Measurements from ENCODE around the gene FSTL5. TPM values are rescaled to one million over a fixed set of nuclear protein-coding genes. Genes with fewer than 3 reads are reported as not detected.

The FSTL5 gene
- total and polyA plus RNA-seq, 5 donors from 2014 or later, result not detected

GRCh38 chr4:161457906-161458305 lies 705.9 kb downstream of the FSTL5 start:
- Mint-ChIP-seq H3K4me1 (no peaks in the 10 kb centered on the region), H3K27ac (no peak overlapping the region), H3K36me3 (no peaks in the 10 kb centered on the region), H3K27me3 (no peaks in the 10 kb centered on the region), H3K4me3 (no peak overlapping the region), H3K9me3 (peaks cover 0 to 7% (median 4%) of the 10 kb centered on the region in 7 donors)
- Histone ChIP-seq H3K27ac (ENCODE audit: insufficient read depth, low read length, poor library complexity, severe bottlenecking) (no peak overlapping the region), H3K4me3 (ENCODE audit: low read depth, low read length) (no peak overlapping the region), H3K36me3 (ENCODE audit: control insufficient read depth, insufficient read depth, low read length) (no peaks in the 10 kb centered on the region), H3K4me1 (ENCODE audit: control insufficient read depth, insufficient read depth, low read length, poor library complexity, severe bottlenecking) (no peaks in the 10 kb centered on the region), H3K27me3 (ENCODE audit: control insufficient read depth, insufficient read depth, low read length) (no peaks in the 10 kb centered on the region), H3K9me3 (ENCODE audit: control insufficient read depth in 2 of 2, low read length in 2 of 2) (peaks cover 2 to 4% of the 10 kb centered on the region in 2 experiments)
- no peak for ATAC-seq (ENCODE audit: low read depth in 2 of 2)
- DNase-seq, result no peak

GRCh38 chr4:161457311-161457710 lies 706.5 kb downstream of the FSTL5 start:
- H3K36me3 Mint-ChIP-seq, result no peaks in the 10 kb centered on the region

GRCh38 chr4:161454860-161455259 lies 708.9 kb downstream of the FSTL5 start:
- no peaks in the 10 kb centered on the region for H3K27me3 ChIP-seq (ENCODE audit: control insufficient read depth, insufficient read depth, low read length)
- no peak overlapping the region for H3K27ac ChIP-seq (ENCODE audit: insufficient read depth, low read length, poor library complexity, severe bottlenecking)
- no peak overlapping the region for H3K27ac Mint-ChIP-seq
- no peak for ATAC-seq (ENCODE audit: low read depth in 2 of 2)
- peaks cover 0 to 3% (median 0%) of the 10 kb centered on the region in 7 donors for H3K9me3 Mint-ChIP-seq
- H3K27me3 Mint-ChIP-seq, result no peaks in the 10 kb centered on the region
- no peaks in the 10 kb centered on the region for H3K36me3 ChIP-seq (ENCODE audit: control insufficient read depth, insufficient read depth, low read length)
- no peaks in the 10 kb centered on the region for H3K4me1 Mint-ChIP-seq
- no peak overlapping the region for H3K4me3 ChIP-seq (ENCODE audit: low read depth, low read length)
- H3K9me3 ChIP-seq (ENCODE audit: control insufficient read depth in 2 of 2, low read length in 2 of 2), result peaks cover 0 to 11% of the 10 kb centered on the region in 2 experiments
- no peaks in the 10 kb centered on the region for H3K4me1 ChIP-seq (ENCODE audit: control insufficient read depth, insufficient read depth, low read length, poor library complexity, severe bottlenecking)
- H3K36me3 Mint-ChIP-seq, result no peaks in the 10 kb centered on the region
- no peak for DNase-seq
- H3K4me3 Mint-ChIP-seq, result no peak overlapping the region

More at GRCh38 chr4:161457311-161457710, 706.5 kb downstream of the FSTL5 start:
- Mint-ChIP-seq H3K4me3 (no peak overlapping the region), H3K4me1 (no peaks in the 10 kb centered on the region), H3K9me3 (peaks cover 0 to 5% (median 1%) of the 10 kb centered on the region in 7 donors), H3K27me3 (no peaks in the 10 kb centered on the region), H3K27ac (no peak overlapping the region)
- peaks cover 2 to 4% of the 10 kb centered on the region in 2 experiments for H3K9me3 ChIP-seq (ENCODE audit: control insufficient read depth in 2 of 2, low read length in 2 of 2)
- H3K27ac ChIP-seq (ENCODE audit: insufficient read depth, low read length, poor library complexity, severe bottlenecking), result no peak overlapping the region
- no peaks in the 10 kb centered on the region for H3K36me3 ChIP-seq (ENCODE audit: control insufficient read depth, insufficient read depth, low read length)
- no peak overlapping the region for H3K4me3 ChIP-seq (ENCODE audit: low read depth, low read length)
- DNase-seq, result no peak
- no peak for ATAC-seq (ENCODE audit: low read depth in 2 of 2)
- H3K27me3 ChIP-seq (ENCODE audit: control insufficient read depth, insufficient read depth, low read length), result no peaks in the 10 kb centered on the region
- H3K4me1 ChIP-seq (ENCODE audit: control insufficient read depth, insufficient read depth, low read length, poor library complexity, severe bottlenecking), result no peaks in the 10 kb centered on the region

- ATAC-seq (ENCODE audit: low read depth in 2 of 2) (no peak), DNase-seq (no peak)
- Histone ChIP-seq H3K27ac (ENCODE audit: insufficient read depth, low read length, poor library complexity, severe bottlenecking) (no peak overlapping the region), H3K4me3 (ENCODE audit: low read depth, low read length) (no peak overlapping the region), H3K4me1 (ENCODE audit: control insufficient read depth, insufficient read depth, low read length, poor library complexity, severe bottlenecking) (no peaks in the 10 kb centered on the region), H3K36me3 (ENCODE audit: control insufficient read depth, insufficient read depth, low read length) (no peaks in the 10 kb centered on the region), H3K9me3 (ENCODE audit: control insufficient read depth in 2 of 2, low read length in 2 of 2) (peaks cover 0 to 11% of the 10 kb centered on the region in 2 experiments), H3K27me3 (ENCODE audit: control insufficient read depth, insufficient read depth, low read length) (no peaks in the 10 kb centered on the region)
- Mint-ChIP-seq H3K9me3 (peaks cover 0 to 8% (median 4%) of the 10 kb centered on the region in 7 donors), H3K27me3 (no peaks in the 10 kb centered on the region), H3K4me3 (no peak overlapping the region), H3K27ac (no peak overlapping the region), H3K36me3 (no peaks in the 10 kb centered on the region), H3K4me1 (no peaks in the 10 kb centered on the region)
Observed at GRCh38 chr4:161448550-161449180, 715.1 kb downstream of the FSTL5 start.

GRCh38 chr4:161444626-161445025 lies 719.2 kb downstream of the FSTL5 start:
- H3K27me3 Mint-ChIP-seq, result no peaks in the 10 kb centered on the region
- no peak overlapping the region for H3K4me3 Mint-ChIP-seq
- ATAC-seq (ENCODE audit: low read depth in 2 of 2), result no peak

GRCh38 chr4:161442921-161443320 lies 720.9 kb downstream of the FSTL5 start:
- Mint-ChIP-seq H3K4me3 (no peak overlapping the region), H3K36me3 (no peaks in the 10 kb centered on the region), H3K27ac (no peak overlapping the region), H3K27me3 (no peaks in the 10 kb centered on the region), H3K4me1 (no peaks in the 10 kb centered on the region), H3K9me3 (peaks cover 0 to 14% (median 7%) of the 10 kb centered on the region in 7 donors)
- H3K4me3 ChIP-seq (ENCODE audit: low read depth, low read length), result no peak overlapping the region
- H3K27me3 ChIP-seq (ENCODE audit: control insufficient read depth, insufficient read depth, low read length), result no peaks in the 10 kb centered on the region
- no peaks in the 10 kb centered on the region for H3K36me3 ChIP-seq (ENCODE audit: control insufficient read depth, insufficient read depth, low read length)
- ATAC-seq (ENCODE audit: low read depth in 2 of 2) (no peak), DNase-seq (no peak)
- H3K27ac ChIP-seq (ENCODE audit: insufficient read depth, low read length, poor library complexity, severe bottlenecking), result no peak overlapping the region
- peaks cover 0 to 8% of the 10 kb centered on the region in 2 experiments for H3K9me3 ChIP-seq (ENCODE audit: control insufficient read depth in 2 of 2, low read length in 2 of 2)
- H3K4me1 ChIP-seq (ENCODE audit: control insufficient read depth, insufficient read depth, low read length, poor library complexity, severe bottlenecking), result no peaks in the 10 kb centered on the region

More at GRCh38 chr4:161444626-161445025, 719.2 kb downstream of the FSTL5 start:
- no peaks in the 10 kb centered on the region for H3K4me1 ChIP-seq (ENCODE audit: control insufficient read depth, insufficient read depth, low read length, poor library complexity, severe bottlenecking)
- H3K27ac Mint-ChIP-seq, result no peak overlapping the region
- H3K4me1 Mint-ChIP-seq, result no peaks in the 10 kb centered on the region
- no peak overlapping the region for H3K4me3 ChIP-seq (ENCODE audit: low read depth, low read length)
- DNase-seq, result no peak
- no peaks in the 10 kb centered on the region for H3K27me3 ChIP-seq (ENCODE audit: control insufficient read depth, insufficient read depth, low read length)
- H3K27ac ChIP-seq (ENCODE audit: insufficient read depth, low read length, poor library complexity, severe bottlenecking), result no peak overlapping the region
- peaks cover 0 to 14% (median 9%) of the 10 kb centered on the region in 7 donors for H3K9me3 Mint-ChIP-seq
- peaks cover 0 to 5% of the 10 kb centered on the region in 2 experiments for H3K9me3 ChIP-seq (ENCODE audit: control insufficient read depth in 2 of 2, low read length in 2 of 2)
- H3K36me3 ChIP-seq (ENCODE audit: control insufficient read depth, insufficient read depth, low read length), result no peaks in the 10 kb centered on the region
- H3K36me3 Mint-ChIP-seq, result no peaks in the 10 kb centered on the region

GRCh38 chr4:161438096-161438495 lies 725.7 kb downstream of the FSTL5 start:
- Histone ChIP-seq H3K27ac (ENCODE audit: insufficient read depth, low read length, poor library complexity, severe bottlenecking) (no peak overlapping the region), H3K36me3 (ENCODE audit: control insufficient read depth, insufficient read depth, low read length) (no peaks in the 10 kb centered on the region), H3K27me3 (ENCODE audit: control insufficient read depth, insufficient read depth, low read length) (no peaks in the 10 kb centered on the region), H3K4me1 (ENCODE audit: control insufficient read depth, insufficient read depth, low read length, poor library complexity, severe bottlenecking) (no peaks in the 10 kb centered on the region), H3K4me3 (ENCODE audit: low read depth, low read length) (no peak overlapping the region), H3K9me3 (ENCODE audit: control insufficient read depth in 2 of 2, low read length in 2 of 2) (peaks cover 0 to 11% of the 10 kb centered on the region in 2 experiments)
- ATAC-seq (ENCODE audit: low read depth in 2 of 2), result no peak
- H3K9me3 Mint-ChIP-seq, result peaks cover 7 to 22% (median 10%) of the 10 kb centered on the region in 7 donors
- DNase-seq, result no peak
- no peak overlapping the region for H3K27ac Mint-ChIP-seq
- H3K27me3 Mint-ChIP-seq, result no peaks in the 10 kb centered on the region
- H3K4me3 Mint-ChIP-seq, result no peak overlapping the region
- H3K36me3 Mint-ChIP-seq, result no peaks in the 10 kb centered on the region
- no peaks in the 10 kb centered on the region for H3K4me1 Mint-ChIP-seq
